Common myeloid progenitor, CD34-positive (primary cell): ENCODE results near the gene RNF44.

Experiments
- CTCF ChIA-PET: fragments of 350-600 bp; sonication (Branson Sonifier 250); formaldehyde crosslinking; loops from one replicate; lab custom pipeline; 2021; ENCODE audit warnings: antibody characterized with exemption; lab: Charles Lee
- POLR2A ChIA-PET: fragments of 350-600 bp; sonication (Branson Sonifier 250); formaldehyde crosslinking; loops from one replicate; lab custom pipeline; 2021; ENCODE audit warnings: antibody characterized with exemption; lab: Charles Lee
- DNase-seq, 3 donors: peaks; one replicate each; pipeline versions ENCODE4 v3.0.0 to v3.0.0-alpha.2; 2013
- H3K27ac ChIP-seq, 2 experiments: 1 replicate in 1 of 2; 2 replicates in 1 of 2; pipeline ENCODE4 v1.7.0; 2013; ENCODE audit warnings: inconsistent platforms in 2 of 2, low read length in 2 of 2, mild to moderate bottlenecking in 2 of 2, low read depth in 1 of 2, moderate library complexity in 1 of 2; ENCODE audit not compliant: severe bottlenecking in 2 of 2, insufficient read depth in 1 of 2, poor library complexity in 1 of 2
- H3K27me3 ChIP-seq, 5 experiments: replicated peaks in 2 of 5; 1 replicate in 3 of 5; 2 replicates in 2 of 5; pipeline versions ENCODE4 v1.6.1 to v1.7.0; 2013; ENCODE audit warnings: low read length in 4 of 5, mild to moderate bottlenecking in 2 of 5, moderate library complexity in 2 of 5, inconsistent platforms in 1 of 5; ENCODE audit not compliant: insufficient read depth in 5 of 5, control insufficient read depth in 4 of 5
- H3K36me3 ChIP-seq, 4 experiments: 1 replicate in 2 of 4; 2 replicates in 2 of 4; pipeline versions ENCODE4 v1.6.1 to v1.7.0; 2013; ENCODE audit warnings: low read length in 3 of 4, control low read depth in 1 of 4, mild to moderate bottlenecking in 1 of 4; ENCODE audit not compliant: control insufficient read depth in 4 of 4, insufficient read depth in 4 of 4
- H3K4me1 ChIP-seq, 4 experiments: 1 replicate in 3 of 4; 2 replicates in 1 of 4; pipeline versions ENCODE4 v1.6.1 to v1.7.1; 2013; ENCODE audit warnings: low read length in 3 of 4, mild to moderate bottlenecking in 3 of 4, control low read depth in 1 of 4, inconsistent platforms in 1 of 4, moderate library complexity in 1 of 4; ENCODE audit not compliant: control insufficient read depth in 4 of 4, insufficient read depth in 4 of 4; ENCODE audit errors: control extremely low read depth in 1 of 4
- H3K4me3 ChIP-seq, 7 experiments: 1 replicate in 4 of 7; 2 replicates in 3 of 7; pipeline versions ENCODE4 v1.5.1 to v1.7.0; 2013; ENCODE audit warnings: mild to moderate bottlenecking in 7 of 7, low read length in 6 of 7, moderate library complexity in 6 of 7, inconsistent platforms in 2 of 7, low read depth in 2 of 7, control low read depth in 1 of 7; ENCODE audit not compliant: insufficient read depth in 4 of 7, control insufficient read depth in 1 of 7; ENCODE audit errors: extremely low read depth in 1 of 7
- H3K9me3 ChIP-seq, 5 experiments: 1 replicate in 4 of 5; 2 replicates in 1 of 5; pipeline versions ENCODE4 v1.6.1 to v1.7.1; 2013; ENCODE audit warnings: low read length in 4 of 5, mild to moderate bottlenecking in 2 of 5, inconsistent platforms in 1 of 5, low read depth in 1 of 5, moderate library complexity in 1 of 5; ENCODE audit not compliant: control insufficient read depth in 4 of 5, insufficient read depth in 2 of 5; ENCODE audit errors: control extremely low read depth in 1 of 5
- WGBS: methylation state at CpG from one replicate; pipeline ENCODE4 v1.1.5; 2013; ENCODE audit not compliant: insufficient coverage; 5-methylcytosine and 5-hydroxymethylcytosine counted together

The RNF44 gene

DNA sequence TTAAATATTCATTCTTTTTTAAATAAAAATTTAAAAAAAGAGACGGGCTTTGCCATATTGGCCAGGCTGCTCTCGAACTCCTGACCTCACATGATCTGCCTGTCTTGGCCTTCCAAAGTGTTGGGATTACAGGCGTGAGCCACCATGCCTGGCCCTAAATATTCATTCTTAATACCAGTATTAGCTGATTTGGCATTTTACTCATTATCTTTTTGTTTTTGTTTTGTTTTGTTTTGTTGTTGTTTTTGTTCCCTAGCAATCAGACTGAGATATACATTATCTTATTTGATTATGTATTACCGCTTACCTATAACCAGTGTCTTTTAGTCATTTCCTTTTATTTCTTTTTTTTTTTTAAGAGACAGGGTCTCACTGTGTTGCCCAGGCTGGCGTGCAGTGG lies 37.9 kb downstream of the RNF44 start:
- H3K4me1 ChIP-seq = no peaks in the 10 kb centered on the region
- no peak overlapping the region for H3K27ac ChIP-seq
- no peak overlapping the region for H3K4me3 ChIP-seq
- no peaks in the 10 kb centered on the region for H3K9me3 ChIP-seq
- H3K36me3 ChIP-seq = peaks cover 24 to 84% (median 54%) of the 10 kb centered on the region in 4 experiments
- no peak for DNase-seq
- CTCF ChIA-PET = interaction anchor here (1.0 to 1.3 kb wide), 2 partner anchors 34 to 74 kb away, joined by 3 read pairs; no protein-coding TSS in a partner anchor
- POLR2A ChIA-PET = no interaction called here
- H3K27me3 ChIP-seq = no peaks in the 10 kb centered on the region
- WGBS = 94% methylated on average over 3 of the region's 5 CpGs

DNA sequence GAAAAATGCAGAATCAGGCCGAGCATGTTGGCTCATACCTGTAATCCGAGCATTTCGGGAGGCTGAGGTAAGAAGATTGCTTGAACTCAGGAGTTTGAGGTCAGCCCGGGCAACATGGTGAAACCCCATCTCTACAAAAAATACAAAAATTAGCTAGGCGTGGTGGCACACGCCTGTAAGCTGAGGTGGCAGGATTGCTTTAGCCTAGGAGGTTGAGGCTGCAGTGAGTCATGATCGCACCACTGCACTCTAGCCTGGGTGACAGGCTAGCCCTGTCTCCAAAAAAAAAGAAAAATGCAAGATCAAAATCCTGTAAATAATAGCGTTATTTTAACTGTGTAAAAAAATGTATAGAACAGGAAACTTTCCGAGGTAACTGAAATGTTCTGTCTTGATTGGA lies 39.4 kb downstream of the RNF44 start:
- Histone ChIP-seq H3K4me1 (no peaks in the 10 kb centered on the region), H3K9me3 (no peaks in the 10 kb centered on the region), H3K27me3 (peaks cover 0 to 5% (median under 1%) of the 10 kb centered on the region in 5 experiments), H3K27ac (no peak overlapping the region), H3K36me3 (peaks cover 35 to 88% (median 56%) of the 10 kb centered on the region in 4 experiments), H3K4me3 (no peak overlapping the region)
- ChIA-PET POLR2A (no interaction called here), CTCF (no interaction called here)
- no peak for DNase-seq
- WGBS = 98% methylated on average over 6 of the region's 9 CpGs

- Histone ChIP-seq H3K4me1 (peaks cover 0 to 12% (median 0%) of the 10 kb centered on the region in 4 experiments), H3K27ac (no peak overlapping the region), H3K27me3 (peaks cover 0 to 9% (median 3%) of the 10 kb centered on the region in 5 experiments), H3K4me3 (no peak overlapping the region), H3K36me3 (peaks cover 34 to 68% (median 52%) of the 10 kb centered on the region in 4 experiments), H3K9me3 (no peaks in the 10 kb centered on the region)
- CTCF ChIA-PET = interaction anchor here (0.6 to 2.8 kb wide), 3 partner anchors 26 to 55 kb away, joined by 3 to 9 read pairs (median 3); no protein-coding TSS in a partner anchor
- 100% methylated on average over 2 of the region's 3 CpGs for WGBS
- DNase-seq = no peak
- POLR2A ChIA-PET = no interaction called here
Measured at GRCh38 chr5:176492431-176492830, 44.8 kb downstream of the RNF44 start.

DNA sequence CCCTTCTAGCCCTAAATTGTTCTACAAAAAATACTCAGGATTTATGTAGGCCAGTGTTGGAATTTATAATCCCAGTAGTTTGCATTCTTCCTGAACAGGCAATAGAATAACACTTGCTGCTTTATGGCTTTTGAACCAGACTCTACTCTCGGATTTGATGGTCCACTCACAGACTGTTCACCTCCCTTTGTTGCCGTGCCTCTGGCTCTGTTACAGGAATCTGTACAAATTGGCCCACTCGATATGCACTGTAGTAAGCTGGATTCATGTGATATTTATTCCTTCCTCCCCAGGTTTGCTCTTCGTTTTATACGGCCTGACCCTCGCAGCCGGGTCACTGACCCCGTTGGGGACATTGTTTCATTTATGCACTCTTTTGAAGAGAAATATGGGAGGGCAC lies 45.3 kb downstream of the RNF44 start:
- Histone ChIP-seq H3K4me1 (peaks cover 0 to 12% (median 0%) of the 10 kb centered on the region in 4 experiments), H3K9me3 (no peaks in the 10 kb centered on the region), H3K27ac (no peak overlapping the region), H3K27me3 (peaks cover 0 to 9% (median 3%) of the 10 kb centered on the region in 5 experiments), H3K4me3 (no peak overlapping the region), H3K36me3 (peaks cover 36 to 70% (median 52%) of the 10 kb centered on the region in 4 experiments)
- ChIA-PET CTCF (interaction anchor here (0.9 to 2.8 kb wide), 2 partner anchors 26 to 51 kb away, joined by 3 to 9 read pairs; no protein-coding TSS in a partner anchor), POLR2A (interaction anchor here (0.6 kb wide), 1 partner anchor 46 kb away, joined by 3 read pairs; no protein-coding TSS in a partner anchor)
- no peak for DNase-seq
- WGBS = 99% methylated on average over 7 of the region's 8 CpGs

- H3K9me3 ChIP-seq = no peaks in the 10 kb centered on the region
- H3K4me3 ChIP-seq = no peak overlapping the region
- peaks cover 0 to 12% (median 0%) of the 10 kb centered on the region in 4 experiments for H3K4me1 ChIP-seq
- WGBS = 20% methylated on average over 1 of the region's 3 CpGs
- ChIA-PET POLR2A (interaction anchor here (0.6 kb wide), 1 partner anchor 44 kb away, joined by 3 read pairs; no protein-coding TSS in a partner anchor), CTCF (interaction anchor here (1.2 to 2.8 kb wide), 2 partner anchors 43 to 52 kb away, joined by 3 to 9 read pairs; partner anchors contain the start of gene FAF2)
- DNase-seq = peak; percentile 44 to 88 (median 81)
- H3K27me3 ChIP-seq = peaks cover 0 to 9% (median 3%) of the 10 kb centered on the region in 5 experiments
- no peak overlapping the region for H3K27ac ChIP-seq
- peaks cover 32 to 69% (median 52%) of the 10 kb centered on the region in 4 experiments for H3K36me3 ChIP-seq
Measured at GRCh38 chr5:176491101-176491502, 46.1 kb downstream of the RNF44 start.

DNA sequence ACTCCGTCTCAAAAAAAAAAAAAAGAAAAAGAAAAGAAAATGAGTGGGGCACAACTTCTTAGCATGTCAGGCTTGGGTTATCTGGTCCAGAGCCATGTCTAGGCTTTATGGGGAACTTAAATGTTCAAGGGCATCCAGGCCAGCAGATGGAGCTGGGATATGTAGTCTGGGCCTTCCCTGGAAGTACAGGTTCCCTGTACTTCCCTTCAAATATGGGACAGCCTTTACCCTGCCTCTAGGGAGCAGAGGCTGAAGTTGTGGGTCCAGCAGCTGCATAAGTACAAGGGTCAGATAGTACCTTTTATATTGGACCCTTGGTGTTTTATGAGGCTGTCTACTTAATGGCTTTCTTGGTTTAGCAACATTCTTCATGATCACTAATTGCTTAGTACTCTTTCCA lies 46.9 kb downstream of the RNF44 start:
- peak; percentile 9 to 14 (median 13) for DNase-seq
- WGBS = no CpG with 5 or more reads among the region's 1 CpG
- peaks cover 0 to 9% (median 3%) of the 10 kb centered on the region in 5 experiments for H3K27me3 ChIP-seq
- H3K9me3 ChIP-seq = no peaks in the 10 kb centered on the region
- peaks cover 32 to 69% (median 51%) of the 10 kb centered on the region in 4 experiments for H3K36me3 ChIP-seq
- POLR2A ChIA-PET = interaction anchor here (0.6 kb wide), 2 partner anchors 382 to 649 kb away, joined by 4 to 5 read pairs; no protein-coding TSS in a partner anchor
- CTCF ChIA-PET = interaction anchor here (1.2 to 2.8 kb wide), 2 partner anchors 42 to 53 kb away, joined by 3 to 9 read pairs; partner anchors contain the start of gene FAF2
- H3K4me1 ChIP-seq = peaks cover 0 to 12% (median 0%) of the 10 kb centered on the region in 4 experiments
- no peak overlapping the region for H3K4me3 ChIP-seq
- no peak overlapping the region for H3K27ac ChIP-seq

- peaks cover 0 to 12% (median 0%) of the 10 kb centered on the region in 4 experiments for H3K4me1 ChIP-seq
- H3K9me3 ChIP-seq = no peaks in the 10 kb centered on the region
- H3K27me3 ChIP-seq = peaks cover 0 to 9% (median 3%) of the 10 kb centered on the region in 5 experiments
- no peak for DNase-seq
- no CpG with 5 or more reads among the region's 1 CpG for WGBS
- ChIA-PET CTCF (interaction anchor here (0.9 to 1.4 kb wide), 2 partner anchors 37 to 72 kb away, joined by 3 to 5 read pairs; no protein-coding TSS in a partner anchor), POLR2A (no interaction called here)
- H3K27ac ChIP-seq = no peak overlapping the region
- no peak overlapping the region for H3K4me3 ChIP-seq
- peaks cover 29 to 63% (median 45%) of the 10 kb centered on the region in 4 experiments for H3K36me3 ChIP-seq
Measured at GRCh38 chr5:176489077-176489476, 48.1 kb downstream of the RNF44 start.
